A673 (cell line): Measurements from ENCODE around the gene CCSER1. TPM values are rescaled to one million over a fixed set of nuclear protein-coding genes. Genes with fewer than 3 reads are reported as not detected.

Experiments
- BruUV-seq: library from RNA; stranded (reverse); fragments of 400-500 nt; replicated peaks from 2 replicates; lab custom pipeline; 2021; lab: Mats Ljungman, UMichigan
- CTCF ChIA-PET: fragments of 300-600 bp; sonication (Branson Sonifier 250); formaldehyde crosslinking; loops from one replicate; lab custom pipeline; 2022; ENCODE audit warnings: antibody characterized with exemption; lab: Charles Lee
- POLR2A ChIA-PET: fragments of 300-600 bp; sonication (Branson Sonifier 250); formaldehyde crosslinking; loops from one replicate; lab custom pipeline; 2022; ENCODE audit warnings: antibody characterized with exemption; ENCODE audit not compliant: low non-redundant PET; lab: Charles Lee
- DNase-seq: peaks from one replicate; pipeline ENCODE4 v3.0.0-alpha.2; 2015; ENCODE audit warnings: low spot score
- H3K27ac ChIP-seq: fragments of 200-600 bp; sonication (generic); 2 replicates; pipeline ENCODE4 v1.5.1; 2016; ENCODE audit warnings: mixed run types, low read depth, mild to moderate bottlenecking, mixed read lengths, antibody characterized with exemption, low read length; ENCODE audit not compliant: poor library complexity, severe bottlenecking
- H3K27me3 ChIP-seq: fragments of 200-600 bp; sonication (generic); replicated peaks from 2 replicates; pipeline ENCODE4 v1.6.1; 2017; ENCODE audit warnings: mixed run types, low read depth, mild to moderate bottlenecking, mixed read lengths, antibody characterized with exemption, low read length; ENCODE audit not compliant: insufficient read depth, poor library complexity
- H3K36me3 ChIP-seq: fragments of 200-600 bp; sonication (generic); 2 replicates; pipeline ENCODE4 v1.6.1; 2016; ENCODE audit warnings: mixed run types, mild to moderate bottlenecking, mixed read lengths, antibody characterized with exemption, low read length; ENCODE audit not compliant: insufficient read depth, poor library complexity, severe bottlenecking
- H3K4me1 ChIP-seq: fragments of 200-600 bp; sonication (generic); 2 replicates; pipeline ENCODE4 v1.6.1; 2017; ENCODE audit warnings: mixed run types, mild to moderate bottlenecking, mixed read lengths, antibody characterized with exemption, low read length; ENCODE audit not compliant: insufficient read depth, poor library complexity, severe bottlenecking
- H3K4me3 ChIP-seq: fragments of 200-600 bp; sonication (generic); 2 replicates; pipeline ENCODE4 v1.5.1; 2016; ENCODE audit warnings: low read depth, mixed run types, mild to moderate bottlenecking, mixed read lengths, low read length; ENCODE audit not compliant: poor library complexity, severe bottlenecking
- H3K9me3 ChIP-seq: fragments of 200-600 bp; sonication (generic); 2 replicates; pipeline ENCODE4 v1.6.1; 2016; ENCODE audit warnings: mixed run types, low read depth, mild to moderate bottlenecking, mixed read lengths, antibody characterized with exemption, low read length; ENCODE audit not compliant: poor library complexity, severe bottlenecking
- CTCF ChIP-seq: fragments of 300-800, 200-600 bp; sonication (generic); conservative IDR thresholded peaks from 2 replicates; pipeline ENCODE4 v1.5.1; 2017; ENCODE audit warnings: low read depth, mild to moderate bottlenecking, antibody characterized with exemption, low read length, moderate library complexity, mixed read lengths
- EZH2 ChIP-seq: fragments of 200-600 bp; sonication (generic); IDR thresholded peaks from 2 replicates; pipeline ENCODE4 v1.6.1; 2017; ENCODE audit warnings: borderline replicate concordance, low read depth, mild to moderate bottlenecking, mixed read lengths, antibody characterized with exemption, low read length; ENCODE audit not compliant: poor library complexity, severe bottlenecking
- intact Hi-C: fragments of 100-400 bp; cut with micrococcal nuclease; formaldehyde crosslinking; loops from one replicate; pipeline ENCODE4 v1.10.0; 2022; ENCODE audit not compliant: unreplicated experiment
- total RNA-seq: library from RNA; stranded (reverse); gene quantifications from 2 replicates; pipeline ENCODE4 v1.2.3, GENCODE V29; 2021

The CCSER1 gene
- total RNA-seq, 1 experiment from 2014 or later: not detected

GRCh38 chr4:90503677-90504076 lies 376.5 kb downstream of the CCSER1 start:
- Histone ChIP-seq H3K4me1 (no peaks in the 10 kb centered on the region), H3K9me3 (peaks cover 10% of the 10 kb centered on the region), H3K36me3 (no peaks in the 10 kb centered on the region), H3K27ac (no peak overlapping the region), H3K27me3 (no peaks in the 10 kb centered on the region), H3K4me3 (no peak overlapping the region)
- intact Hi-C loops: no loop called here
- ChIA-PET CTCF (no interaction called here), POLR2A (no interaction called here)
- DNase-seq: no peak
- TF ChIP-seq EZH2: no peak
- no peak for TF ChIP-seq CTCF
- BruUV-seq: no TSS peak

- no TSS peak for BruUV-seq
- H3K27me3 ChIP-seq: no peaks in the 10 kb centered on the region
- H3K4me1 ChIP-seq: no peaks in the 10 kb centered on the region
- CTCF ChIA-PET: no interaction called here
- intact Hi-C loops: no loop called here
- no peak for DNase-seq
- H3K9me3 ChIP-seq: no peaks in the 10 kb centered on the region
- no peaks in the 10 kb centered on the region for H3K36me3 ChIP-seq
- no peak overlapping the region for H3K4me3 ChIP-seq
- POLR2A ChIA-PET: no interaction called here
- H3K27ac ChIP-seq: no peak overlapping the region
- TF ChIP-seq CTCF: no peak
- no peak for TF ChIP-seq EZH2
These were observed 388.0 kb downstream of the CCSER1 start for GRCh38 chr4:90515191-90515590.

- no peak overlapping the region for H3K4me3 ChIP-seq
- no TSS peak for BruUV-seq
- ChIA-PET CTCF (no interaction called here), POLR2A (no interaction called here)
- H3K27me3 ChIP-seq: no peaks in the 10 kb centered on the region
- no peak for DNase-seq
- H3K36me3 ChIP-seq: no peaks in the 10 kb centered on the region
- H3K9me3 ChIP-seq: no peaks in the 10 kb centered on the region
- intact Hi-C loops: no loop called here
- H3K4me1 ChIP-seq: no peaks in the 10 kb centered on the region
- TF ChIP-seq CTCF: no peak
- TF ChIP-seq EZH2: no peak
- no peak overlapping the region for H3K27ac ChIP-seq
These were observed 401.4 kb downstream of the CCSER1 start for GRCh38 chr4:90528551-90528950.
